ENCODE measurements around the gene SAPCD2. TPM values are rescaled to one million over a fixed set of nuclear protein-coding genes. Genes with fewer than 3 reads are reported as not detected.

Gene SAPCD2
- total and polyA plus RNA-seq, 9 of the 15 experiments (the other 6 are each of a cell fraction or from before 2014, with no cell fraction given) = 3.4 to 91.8 (median 18.8) TPM

GRCh38 chr9:137086531-137087408 lies 16.4 kb upstream of the SAPCD2 start, which contains the start of gene MAN1B1 (continued):
- no peak for TF ChIP-seq CHD7 (IDR thresholded peaks at IDR 0.05; ENCODE audit: low read depth, low read length)
- no peak for TF ChIP-seq TCF15 (CRISPR knock-in tag; IDR thresholded peaks at IDR 0.05)
- 0 out of 4 replicates have a peak, but pooled peaks of 1 of the 2 experiments have one; percentile 13 for TF ChIP-seq ZMIZ1 (IDR thresholded peaks at IDR 0.05; ENCODE audit: low read depth in 2 of 2, low read length in 2 of 2)
- no peak for TF ChIP-seq HMG20B (CRISPR knock-in tag; IDR thresholded peaks at IDR 0.05)
- no peak for TF ChIP-seq ZKSCAN8 (CRISPR knock-in tag; IDR thresholded peaks at IDR 0.05)
- TF ChIP-seq HMGXB4 (CRISPR knock-in tag; IDR thresholded peaks at IDR 0.05) = no peak

Data from K562 (cell line).